ENCODE results near the gene ZNF521. TPM values are rescaled to one million over a fixed set of nuclear protein-coding genes. Genes with fewer than 3 reads are reported as not detected.

Gene ZNF521
- total and polyA plus RNA-seq, 8 donors: 0.80 to 290 (median 11.1) TPM

- intact Hi-C loops (cut with DNase I; ENCODE audit: low total_unique reads): no loop called here
- H3K4me1 ChIP-seq: peaks cover 15 to 37% (median 19%) of the 10 kb centered on the region in 4 donors
- 39 to 67% (median 40%) methylated on average over 1 of the region's 1 CpG for WGBS, 5 donors
Observed at GRCh38 chr18:25346561-25346960, 5.4 kb downstream of the ZNF521 start.

GRCh38 chr18:25345081-25345866 lies 6.7 kb downstream of the ZNF521 start:
- DNase-seq: no peak
- TF ChIP-seq POLR2A (IDR thresholded peaks at IDR 0.05) (no peak), POLR2AphosphoS5 (IDR thresholded peaks at IDR 0.05) (no peak), EP300 (IDR thresholded peaks at IDR 0.05) (no peak)
- TF ChIP-seq, protein P1, sequence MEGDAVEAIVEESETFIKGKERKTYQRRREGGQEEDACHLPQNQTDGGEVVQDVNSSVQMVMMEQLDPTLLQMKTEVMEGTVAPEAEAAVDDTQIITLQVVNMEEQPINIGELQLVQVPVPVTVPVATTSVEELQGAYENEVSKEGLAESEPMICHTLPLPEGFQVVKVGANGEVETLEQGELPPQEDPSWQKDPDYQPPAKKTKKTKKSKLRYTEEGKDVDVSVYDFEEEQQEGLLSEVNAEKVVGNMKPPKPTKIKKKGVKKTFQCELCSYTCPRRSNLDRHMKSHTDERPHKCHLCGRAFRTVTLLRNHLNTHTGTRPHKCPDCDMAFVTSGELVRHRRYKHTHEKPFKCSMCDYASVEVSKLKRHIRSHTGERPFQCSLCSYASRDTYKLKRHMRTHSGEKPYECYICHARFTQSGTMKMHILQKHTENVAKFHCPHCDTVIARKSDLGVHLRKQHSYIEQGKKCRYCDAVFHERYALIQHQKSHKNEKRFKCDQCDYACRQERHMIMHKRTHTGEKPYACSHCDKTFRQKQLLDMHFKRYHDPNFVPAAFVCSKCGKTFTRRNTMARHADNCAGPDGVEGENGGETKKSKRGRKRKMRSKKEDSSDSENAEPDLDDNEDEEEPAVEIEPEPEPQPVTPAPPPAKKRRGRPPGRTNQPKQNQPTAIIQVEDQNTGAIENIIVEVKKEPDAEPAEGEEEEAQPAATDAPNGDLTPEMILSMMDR (IDR thresholded peaks at IDR 0.05): no peak
- H3K27me3 ChIP-seq: peaks cover 0 to 46% (median 19%) of the 10 kb centered on the region in 3 donors
- no peak overlapping the region for H3K4me3 ChIP-seq
- intact Hi-C loops (cut with DNase I; ENCODE audit: low total_unique reads): no loop called here
- H3K36me3 ChIP-seq: no peaks in the 10 kb centered on the region
- WGBS, 5 donors: 62 to 70% (median 66%) methylated on average over 8 of the region's 8 CpGs
- H3K4me1 ChIP-seq: peaks cover 6 to 25% (median 9%) of the 10 kb centered on the region in 4 donors
- peaks cover 0 to 7% (median 0%) of the 10 kb centered on the region in 4 donors for H3K9me3 ChIP-seq
- no peak overlapping the region for H3K27ac ChIP-seq

More at GRCh38 chr18:25346561-25346960, 5.4 kb downstream of the ZNF521 start:
- Histone ChIP-seq H3K36me3 (no peaks in the 10 kb centered on the region), H3K4me3 (no peak overlapping the region), H3K27me3 (peaks cover 0 to 59% (median 28%) of the 10 kb centered on the region in 3 donors), H3K9me3 (peaks cover 0 to 7% (median 0%) of the 10 kb centered on the region in 4 donors), H3K27ac (no peak overlapping the region)
- TF ChIP-seq, protein P1 (IDR thresholded peaks at IDR 0.05): no peak
- no peak for TF ChIP-seq EP300 (IDR thresholded peaks at IDR 0.05)
- no peak for TF ChIP-seq POLR2AphosphoS5 (IDR thresholded peaks at IDR 0.05)
- no peak for TF ChIP-seq POLR2A (IDR thresholded peaks at IDR 0.05)
- no peak for DNase-seq

DNA sequence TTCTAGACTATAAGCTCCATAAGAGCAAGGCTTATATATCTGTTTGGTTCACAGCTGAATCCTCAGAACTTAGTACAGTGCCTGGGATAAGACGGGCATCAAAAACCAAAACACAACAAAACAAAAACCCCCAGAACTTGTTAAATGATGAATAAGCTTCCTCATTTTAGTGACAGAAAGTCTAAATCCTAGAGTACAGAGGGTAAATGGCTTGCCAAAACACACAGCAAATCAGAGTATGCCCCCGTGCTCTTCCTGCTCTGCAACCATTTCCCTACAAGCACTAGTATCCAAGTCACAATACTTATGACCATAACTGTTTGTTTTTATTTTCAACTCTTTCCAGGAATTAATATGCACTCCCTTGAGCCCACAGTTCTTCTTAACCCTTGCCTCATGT lies 10.1 kb downstream of the ZNF521 start:
- Histone ChIP-seq H3K27me3 (peaks cover 0 to 12% (median 0%) of the 10 kb centered on the region in 3 donors), H3K36me3 (no peaks in the 10 kb centered on the region), H3K9me3 (no peaks in the 10 kb centered on the region), H3K27ac (no peak overlapping the region), H3K4me3 (no peak overlapping the region), H3K4me1 (peaks cover 0 to 6% (median 0%) of the 10 kb centered on the region in 4 donors)
- no peak for DNase-seq
- no peak for TF ChIP-seq POLR2A (IDR thresholded peaks at IDR 0.05)
- no peak for TF ChIP-seq POLR2AphosphoS5 (IDR thresholded peaks at IDR 0.05)
- TF ChIP-seq, protein P1 (IDR thresholded peaks at IDR 0.05): no peak
- no peak for TF ChIP-seq EP300 (IDR thresholded peaks at IDR 0.05)
- 56 to 73% (median 69%) methylated on average over 2 of the region's 2 CpGs for WGBS, 5 donors
- intact Hi-C loops (cut with DNase I; ENCODE audit: low total_unique reads): no loop called here

DNA sequence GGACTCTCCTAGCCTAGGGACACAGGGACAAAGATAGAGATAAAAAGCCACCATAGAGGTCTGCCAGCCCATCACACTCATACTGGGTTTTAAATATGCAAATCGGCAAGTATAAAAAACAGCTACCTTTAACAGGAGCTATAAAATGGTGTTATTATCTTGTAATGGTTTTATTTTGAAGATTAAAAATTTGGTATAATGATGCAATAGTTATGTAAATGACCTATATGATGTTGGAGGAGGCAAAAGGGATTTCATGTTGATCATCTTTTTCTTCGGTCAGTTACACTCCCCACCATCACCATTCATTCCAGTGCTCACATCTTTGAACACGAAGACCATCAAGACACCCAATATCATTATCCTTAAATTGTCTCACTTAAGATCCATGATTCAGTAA lies 11.2 kb downstream of the ZNF521 start:
- intact Hi-C loops (cut with DNase I; ENCODE audit: low total_unique reads): no loop called here
- Histone ChIP-seq H3K9me3 (no peaks in the 10 kb centered on the region), H3K27ac (no peak overlapping the region), H3K36me3 (no peaks in the 10 kb centered on the region), H3K27me3 (peaks cover 0 to 6% (median 0%) of the 10 kb centered on the region in 3 donors), H3K4me3 (no peak overlapping the region), H3K4me1 (peaks cover 0 to 6% (median 0%) of the 10 kb centered on the region in 4 donors)
- no peak for TF ChIP-seq POLR2A (IDR thresholded peaks at IDR 0.05)
- no peak for TF ChIP-seq POLR2AphosphoS5 (IDR thresholded peaks at IDR 0.05)
- no peak for TF ChIP-seq EP300 (IDR thresholded peaks at IDR 0.05)
- TF ChIP-seq, protein P1 (IDR thresholded peaks at IDR 0.05): no peak
- WGBS, 5 donors: 61 to 94% (median 91%) methylated on average over 3 of the region's 3 CpGs
- DNase-seq: no peak
